Gastrocnemius medialis (tissue), 4 donors: ENCODE measurements around the gene XPOT.

Experiments used
- CTCF ChIP-seq, 5 experiments: fragments of 450-650 bp in 3 of 5; fragments of 200-600 bp in 2 of 5; sonication (generic) in 2 of 5; IDR thresholded peaks in 4 of 5; conservative IDR thresholded peaks in 1 of 5; 1 replicate in 4 of 5; 2 replicates in 1 of 5; pipeline ENCODE4 v1.5.1; 2016 to 2019; ENCODE audit warnings: antibody characterized with exemption in 5 of 5, mild to moderate bottlenecking in 3 of 5, moderate library complexity in 3 of 5
- POLR2A ChIP-seq, 2 donors: fragments of 450-650 bp; IDR thresholded peaks; one replicate each; pipeline ENCODE4 v1.6.1; 2017; ENCODE audit warnings: antibody characterized with exemption in 2 of 2, mild to moderate bottlenecking in 2 of 2, moderate library complexity in 2 of 2

DNA sequence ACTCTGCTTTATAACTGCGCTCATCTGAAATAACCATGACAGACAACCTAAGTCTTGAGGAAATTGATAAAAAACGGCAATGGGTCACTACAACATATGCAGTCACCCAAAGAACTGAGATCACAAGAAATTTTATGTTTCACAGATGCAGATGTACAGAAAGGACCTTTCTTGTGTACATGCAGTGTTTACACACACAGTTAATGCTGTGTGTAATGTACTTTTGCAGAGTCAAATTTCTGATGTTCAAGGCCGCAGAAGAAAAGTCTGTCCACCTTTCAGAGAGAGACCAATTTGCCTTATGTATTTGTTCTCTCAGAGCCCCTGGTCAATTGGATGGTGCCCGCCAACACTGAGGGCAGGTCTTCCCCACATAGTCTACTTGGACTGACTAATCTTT, 24.8 kb downstream of the XPOT start:
- TF ChIP-seq POLR2A (IDR thresholded peaks at IDR 0.05) (no peak), CTCF (IDR thresholded peaks at IDR 0.05 in 4 of 5, conservative IDR thresholded peaks at IDR 0.05 in 1 of 5) (no peak)
